Naive B cell (primary cell): ENCODE results near the gene KRTAP5-10. TPM values are rescaled to one million over a fixed set of nuclear protein-coding genes. Genes with fewer than 3 reads are reported as not detected.
"Not testable (repeated sequence)": the region's sequence is repeated elsewhere in the genome, so short reads cannot be mapped to it uniquely, and the experiment has no call there.

ENCODE experiments used
- ATAC-seq, 2 donors: fragments of 150-1000 bp; cut with Tn5 transposase; 2 replicates each; pipeline ENCODE4 v1.10.0; 2021; ENCODE audit warnings: low read depth in 2 of 2, mild to moderate bottlenecking in 2 of 2, moderate library complexity in 2 of 2
- DNase-seq: peaks from one replicate; pipeline ENCODE4 v3.0.0; 2022
- H3K27ac Mint-ChIP-seq, 6 donors: one replicate each; pipeline ENCODE4 v1.8.0; 2020 to 2022; ENCODE audit warnings: mild to moderate bottlenecking in 6 of 6, mixed read lengths in 6 of 6, moderate library complexity in 5 of 6, inconsistent platforms in 2 of 6
- H3K27me3 Mint-ChIP-seq, 3 donors: one replicate each; pipeline ENCODE4 v1.8.0; 2021 to 2022; ENCODE audit warnings: mixed read lengths in 3 of 3, mild to moderate bottlenecking in 1 of 3
- H3K36me3 Mint-ChIP-seq, 2 donors: one replicate each; pipeline ENCODE4 v1.8.0; 2020 to 2022; ENCODE audit warnings: mixed read lengths in 2 of 2, inconsistent platforms in 1 of 2, mild to moderate bottlenecking in 1 of 2
- H3K4me1 Mint-ChIP-seq, 3 donors: one replicate each; pipeline ENCODE4 v1.8.0; 2020 to 2022; ENCODE audit warnings: mixed read lengths in 3 of 3, inconsistent platforms in 1 of 3, mild to moderate bottlenecking in 1 of 3, moderate library complexity in 1 of 3
- H3K4me3 Mint-ChIP-seq, 8 donors: one replicate each; pipeline ENCODE4 v1.8.0; 2020 to 2022; ENCODE audit warnings: mild to moderate bottlenecking in 8 of 8, mixed read lengths in 8 of 8, moderate library complexity in 8 of 8, inconsistent platforms in 2 of 8
- H3K9me3 Mint-ChIP-seq, 7 donors: one replicate each; pipeline ENCODE4 v1.8.0; 2020 to 2022; ENCODE audit warnings: mixed read lengths in 7 of 7, mild to moderate bottlenecking in 5 of 7, inconsistent platforms in 2 of 7, moderate library complexity in 1 of 7
- polyA plus RNA-seq, 6 donors: library from polyadenylated mRNA; unstranded; fragments of 300-500 nt; fragmentation: Illumina TruSeq; gene quantifications; one replicate each; pipeline ENCODE4 v1.2.3, GENCODE V29; 2021; ENCODE audit warnings: low read depth in 6 of 6

The KRTAP5-10 gene
- polyA plus RNA-seq, 6 donors from 2014 or later, result not detected

DNA sequence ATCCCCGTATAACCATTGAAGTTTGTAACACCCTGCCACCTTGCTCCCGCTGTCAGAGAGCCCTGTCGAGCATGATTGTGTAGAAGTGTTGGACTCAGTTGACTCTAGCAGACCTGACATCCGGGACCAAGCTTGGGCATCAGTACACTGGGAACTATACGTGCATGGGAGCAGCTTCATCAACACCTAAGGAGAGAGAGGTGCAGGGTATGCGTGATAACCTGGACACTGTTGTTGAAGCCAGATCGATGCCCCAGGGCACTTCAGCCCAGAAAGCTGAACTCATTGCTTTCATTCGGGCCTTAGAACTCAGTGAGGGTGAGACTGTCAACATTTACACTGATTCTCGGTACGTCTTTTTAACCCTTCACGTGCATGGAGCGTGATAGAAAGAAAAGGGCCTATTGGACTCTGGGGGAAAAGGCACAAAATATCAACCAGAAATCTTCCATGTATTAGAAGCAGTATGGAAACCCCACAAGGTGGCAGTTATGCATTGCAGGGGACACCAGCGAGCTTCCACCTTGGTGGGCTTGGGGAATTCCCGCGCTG, 49.1 kb downstream of the KRTAP5-10 start:
- H3K27ac Mint-ChIP-seq, DNase-seq, H3K9me3 Mint-ChIP-seq, H3K36me3 Mint-ChIP-seq, ATAC-seq, H3K4me1 Mint-ChIP-seq, H3K4me3 Mint-ChIP-seq: not testable (repeated sequence)
- peaks cover 22 to 60% (median 27%) of the 10 kb centered on the region in 3 donors for H3K27me3 Mint-ChIP-seq

DNA sequence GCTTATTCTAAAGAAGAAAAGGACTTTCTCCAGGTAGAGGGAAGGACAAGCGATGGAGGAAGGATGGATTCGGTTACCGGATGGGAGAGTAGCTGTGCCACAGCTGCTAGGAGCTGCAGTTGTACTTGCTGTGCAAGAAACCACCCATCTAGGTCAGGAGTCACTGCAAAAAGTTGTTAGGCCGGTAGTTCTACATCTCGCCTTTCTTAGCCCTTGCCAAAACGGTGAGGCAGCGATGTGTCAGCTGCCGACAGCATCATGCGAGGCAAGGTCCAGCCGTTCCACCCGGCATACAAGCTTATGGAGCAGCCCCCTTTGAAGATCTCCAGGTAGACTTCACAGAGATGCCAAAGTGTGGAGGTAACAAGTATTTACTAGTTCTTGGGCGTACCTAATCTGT, 49.6 kb downstream of the KRTAP5-10 start:
- not testable (repeated sequence) for ATAC-seq, H3K36me3 Mint-ChIP-seq, H3K9me3 Mint-ChIP-seq, DNase-seq, H3K4me1 Mint-ChIP-seq, H3K4me3 Mint-ChIP-seq, H3K27ac Mint-ChIP-seq
- peaks cover 18 to 56% (median 24%) of the 10 kb centered on the region in 3 donors for H3K27me3 Mint-ChIP-seq

Other genes with a start within 250 kb of the KRTAP5-10 start
- gene DHCR7, start 117.2 kb upstream of the KRTAP5-10 start, polyA plus RNA-seq, result 10 to 100 TPM; 10.2 to 19.0 (median 15.3) TPM
- 10 to 100 TPM; 22.2 to 41.6 (median 32.1) TPM for gene NADSYN1, start 112.4 kb upstream of the KRTAP5-10 start, polyA plus RNA-seq
- not detected for gene KRTAP5-7, start 38.3 kb upstream of the KRTAP5-10 start, polyA plus RNA-seq
- gene KRTAP5-8, start 27.5 kb upstream of the KRTAP5-10 start, polyA plus RNA-seq, result not detected
- gene KRTAP5-9, start 17.1 kb upstream of the KRTAP5-10 start, polyA plus RNA-seq, result under 1 TPM in 1 of 6 donors, not detected in 5; 0.27 TPM
- gene KRTAP5-11, start 17.3 kb downstream of the KRTAP5-10 start, polyA plus RNA-seq, result not detected